Measurements from ENCODE around the gene CA5A. TPM values are rescaled to one million over a fixed set of nuclear protein-coding genes. Genes with fewer than 3 reads are reported as not detected.
"Not testable (repeated sequence)": the region's sequence is repeated elsewhere in the genome, so short reads cannot be mapped to it uniquely, and the experiment has no call there.

The CA5A gene
- not detected in 2 replicates for total RNA-seq
- polyA plus RNA-seq (2012) = not detected

GRCh38 chr16:87936375-87937230, at the start of gene CA5A:
CA5A (minus strand) TSS chr16:87936529; CDS start chr16:87936450, 79 bp downstream.
- DNase-seq (ENCODE audit: low read depth) = no peak

DNA sequence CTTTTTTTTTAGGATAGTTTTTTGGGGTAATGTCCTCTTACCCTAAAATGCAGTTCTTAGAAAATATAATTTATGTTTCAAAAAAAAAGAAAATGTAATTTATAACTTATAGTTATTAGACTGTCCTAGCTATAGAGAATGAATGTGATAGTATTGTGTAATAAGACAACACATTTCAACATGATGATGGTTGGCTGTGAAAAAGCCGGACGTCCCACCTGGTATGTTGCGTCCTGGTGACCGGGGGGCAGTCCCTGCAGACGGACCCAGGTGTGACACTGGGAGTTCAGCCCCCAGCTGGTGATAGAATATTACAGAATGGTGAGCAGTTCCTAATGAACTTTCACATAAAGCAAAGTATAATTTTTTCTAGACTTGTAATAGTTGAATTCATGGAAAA, 49.2 kb upstream of the CA5A start:
- not testable (repeated sequence) for DNase-seq (ENCODE audit: low read depth)

- DNase-seq (ENCODE audit: low read depth) = no peak
Observed at GRCh38 chr16:87984632-87985267, 48.4 kb upstream of the CA5A start.

DNA sequence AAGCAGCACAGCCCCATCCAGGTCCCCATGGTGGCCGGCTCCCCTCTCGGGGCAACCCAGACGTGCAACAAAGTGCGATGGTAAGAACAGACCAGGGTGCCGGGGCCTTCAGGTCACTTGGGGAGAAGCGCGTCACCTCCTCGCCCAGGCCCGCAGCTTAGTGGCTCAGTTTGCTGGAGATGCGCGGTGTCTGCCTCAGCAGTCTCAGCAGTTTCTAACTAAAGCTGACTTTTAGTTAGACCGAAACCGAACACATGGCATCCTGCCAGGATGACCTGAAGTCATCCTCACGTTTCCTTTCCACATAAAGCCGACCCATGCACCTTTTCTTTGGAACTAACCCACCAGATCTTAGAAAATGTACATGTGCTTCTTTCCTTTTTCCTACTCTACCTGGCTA, 47.9 kb upstream of the CA5A start:
- not testable (repeated sequence) for DNase-seq (ENCODE audit: low read depth)

- DNase-seq (ENCODE audit: low read depth) = not testable (repeated sequence)
Observed at GRCh38 chr16:87983737-87984097, 47.4 kb upstream of the CA5A start.

DNA sequence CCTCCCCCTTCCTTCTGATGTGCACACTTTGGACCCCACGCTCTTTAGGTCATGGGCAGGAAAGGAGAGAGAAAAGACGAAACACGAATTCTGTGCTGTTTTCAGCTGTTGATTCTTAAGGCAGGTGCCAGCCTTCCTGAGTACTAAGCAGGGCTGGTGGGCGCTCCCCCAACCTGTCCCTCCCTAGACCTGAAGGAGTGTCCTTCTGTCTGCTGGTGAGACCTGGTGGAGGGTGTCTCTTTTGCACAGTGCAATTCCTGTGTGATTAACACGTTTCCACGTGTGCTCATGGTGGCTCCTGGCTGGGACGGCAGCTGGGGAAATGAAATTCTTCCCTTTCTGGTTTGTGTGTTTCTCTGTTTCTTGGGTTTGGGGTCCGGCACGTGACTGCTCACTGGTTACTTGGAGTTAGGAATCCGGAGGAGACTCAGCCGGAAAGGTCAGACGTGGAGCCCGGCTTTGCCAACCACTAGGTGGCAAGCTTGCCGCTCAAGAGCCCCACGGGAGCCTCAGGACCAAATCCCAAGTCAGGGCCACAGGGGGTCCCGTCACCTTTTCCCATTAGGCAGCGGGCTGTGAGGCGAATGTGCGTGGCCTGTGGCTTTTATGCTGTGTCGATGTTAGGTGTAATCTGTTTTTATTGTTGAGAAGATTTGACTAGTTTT, 46.9 kb upstream of the CA5A start:
- not testable (repeated sequence) for DNase-seq (ENCODE audit: low read depth)

GRCh38 chr16:87982581-87983041, 46.3 kb upstream of the CA5A start:
- no peak for DNase-seq (ENCODE audit: low read depth)

DNA sequence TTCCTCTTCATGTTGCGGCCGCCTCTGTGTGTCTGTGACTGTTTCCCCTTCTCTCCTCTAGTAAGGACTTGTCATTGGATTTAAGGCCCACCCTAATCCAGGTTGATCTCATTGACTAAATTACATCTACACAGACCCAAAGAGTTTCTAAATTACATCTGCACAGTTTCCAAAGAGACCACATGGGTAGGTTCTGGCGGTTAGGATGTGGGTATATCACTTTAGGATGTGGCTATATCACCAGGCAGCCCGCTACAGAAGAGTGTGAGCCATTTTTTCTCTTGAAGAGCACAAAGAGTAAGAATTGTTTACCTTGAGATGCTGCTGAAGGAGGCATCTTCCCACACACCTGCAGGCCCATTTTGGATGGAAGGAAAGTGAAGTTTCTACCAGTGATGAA, 45.0 kb upstream of the CA5A start:
- not testable (repeated sequence) for DNase-seq (ENCODE audit: low read depth)

GRCh38 chr16:87979911-87980630, 43.7 kb upstream of the CA5A start:
- not testable (repeated sequence) for DNase-seq (ENCODE audit: low read depth)

- no peak for DNase-seq (ENCODE audit: low read depth)
Observed at GRCh38 chr16:87979352-87979751, 43.0 kb upstream of the CA5A start.

DNA sequence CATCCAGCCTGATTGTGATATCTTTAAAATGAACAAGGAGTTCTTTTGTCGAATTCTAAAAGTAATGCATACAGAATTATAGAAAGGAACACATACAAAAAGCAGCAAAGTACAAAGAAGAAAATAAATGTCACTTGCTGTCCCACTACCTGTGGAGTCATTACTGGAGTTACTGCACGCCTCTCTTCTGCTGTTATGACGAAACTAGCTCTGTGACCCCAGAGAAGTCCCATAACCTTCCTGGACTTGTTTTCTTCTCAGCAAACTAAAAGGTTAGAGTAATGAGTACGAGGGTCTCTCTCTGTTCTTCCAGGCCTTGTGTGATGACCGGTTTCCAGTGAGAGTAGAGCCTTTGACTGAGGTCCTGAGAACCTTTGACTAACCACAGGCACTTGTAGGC, 41.8 kb upstream of the CA5A start:
- DNase-seq (ENCODE audit: low read depth) = no peak

- peak; percentile 27 for DNase-seq (ENCODE audit: low read depth)
Observed at GRCh38 chr16:87976665-87977064, 40.3 kb upstream of the CA5A start.

DNA sequence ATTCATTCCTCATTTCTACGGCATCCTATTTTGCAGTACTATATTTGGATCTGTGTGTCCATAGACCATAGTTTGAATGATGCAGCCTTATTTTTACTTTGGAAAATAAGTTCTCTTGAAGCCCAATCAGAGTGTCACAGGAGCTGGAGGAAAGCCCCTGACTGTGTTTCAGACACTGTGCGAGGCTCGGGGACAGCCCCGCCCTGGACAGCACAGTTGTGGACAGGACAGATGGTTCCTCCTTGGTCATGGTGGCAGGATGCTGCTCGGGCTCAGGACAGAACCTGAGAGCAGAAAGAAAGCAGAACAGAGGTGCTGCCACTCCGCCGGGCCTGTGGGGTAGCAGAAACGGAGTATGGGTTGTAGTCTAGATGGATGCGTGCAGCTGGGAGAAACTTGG, 37.8 kb upstream of the CA5A start:
- no peak for DNase-seq (ENCODE audit: low read depth)

- DNase-seq (ENCODE audit: low read depth) = no peak
Observed at GRCh38 chr16:87973717-87974116, 37.4 kb upstream of the CA5A start.

- DNase-seq (ENCODE audit: low read depth) = no peak
Observed at GRCh38 chr16:87971933-87972332, 35.6 kb upstream of the CA5A start.

- no peak for DNase-seq (ENCODE audit: low read depth)
Observed at GRCh38 chr16:87970186-87970585, 33.9 kb upstream of the CA5A start.

GRCh38 chr16:87968541-87968940, 32.2 kb upstream of the CA5A start:
- no peak for DNase-seq (ENCODE audit: low read depth)

DNA sequence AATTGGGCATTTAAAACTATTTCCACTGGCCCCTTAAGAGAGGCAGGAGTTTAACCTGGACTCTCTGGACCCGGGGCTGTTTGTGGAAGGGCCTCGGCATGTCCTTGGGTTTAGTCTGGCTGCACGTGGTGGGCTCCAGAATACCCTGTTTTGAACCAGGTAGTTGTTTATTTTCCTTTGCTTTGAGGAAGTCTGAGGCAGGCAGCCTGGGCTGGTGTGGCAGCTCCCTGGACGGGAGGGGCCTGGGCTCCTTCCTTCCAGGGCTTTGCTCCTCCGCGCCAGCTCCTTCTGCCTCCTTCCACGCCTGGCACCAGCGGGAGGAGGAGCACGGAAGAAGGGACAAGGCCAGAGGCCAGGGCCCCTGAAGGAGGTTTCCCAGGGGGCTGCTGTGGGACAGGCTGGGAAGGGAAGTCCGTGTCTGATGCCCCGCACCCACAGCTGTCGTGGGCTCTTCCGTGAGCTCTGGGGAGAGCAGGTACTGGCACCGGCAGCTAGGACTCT, 30.4 kb upstream of the CA5A start:
- no peak for DNase-seq (ENCODE audit: low read depth)

GRCh38 chr16:87966064-87966645, 29.8 kb upstream of the CA5A start:
- DNase-seq (ENCODE audit: low read depth) = peak; percentile 56

GRCh38 chr16:87965417-87965816, 29.1 kb upstream of the CA5A start:
- DNase-seq (ENCODE audit: low read depth) = no peak

All from myocyte (in vitro differentiated cells).